Suprapubic skin (tissue), 4 donors: Measurements from ENCODE around the gene KRT71.

Source experiments
- POLR2A ChIP-seq, 2 donors: fragments of 450-650 bp; IDR thresholded peaks; one replicate each; pipeline ENCODE4 v1.6.1; 2017; ENCODE audit warnings: antibody characterized with exemption in 2 of 2, mild to moderate bottlenecking in 2 of 2, moderate library complexity in 2 of 2
- POLR2AphosphoS5 ChIP-seq, 3 donors: sonication (generic); formaldehyde crosslinking; IDR thresholded peaks; one replicate each; pipeline ENCODE4 v1.6.1; 2017; ENCODE audit warnings: antibody characterized with exemption in 3 of 3
- TF ChIP-seq, protein P1 (sequence below), 2 donors: fragments of 200-600 bp in 1 of 2; fragments of 450-650 bp in 1 of 2; sonication (generic) in 1 of 2; IDR thresholded peaks; one replicate each; pipeline ENCODE4 v1.5.1; 2016 to 2019; ENCODE audit warnings: antibody characterized with exemption in 2 of 2, mild to moderate bottlenecking in 1 of 2, moderate library complexity in 1 of 2

- TF ChIP-seq POLR2AphosphoS5 (IDR thresholded peaks at IDR 0.05) (no peak), POLR2A (IDR thresholded peaks at IDR 0.05) (no peak)
- TF ChIP-seq, protein P1, sequence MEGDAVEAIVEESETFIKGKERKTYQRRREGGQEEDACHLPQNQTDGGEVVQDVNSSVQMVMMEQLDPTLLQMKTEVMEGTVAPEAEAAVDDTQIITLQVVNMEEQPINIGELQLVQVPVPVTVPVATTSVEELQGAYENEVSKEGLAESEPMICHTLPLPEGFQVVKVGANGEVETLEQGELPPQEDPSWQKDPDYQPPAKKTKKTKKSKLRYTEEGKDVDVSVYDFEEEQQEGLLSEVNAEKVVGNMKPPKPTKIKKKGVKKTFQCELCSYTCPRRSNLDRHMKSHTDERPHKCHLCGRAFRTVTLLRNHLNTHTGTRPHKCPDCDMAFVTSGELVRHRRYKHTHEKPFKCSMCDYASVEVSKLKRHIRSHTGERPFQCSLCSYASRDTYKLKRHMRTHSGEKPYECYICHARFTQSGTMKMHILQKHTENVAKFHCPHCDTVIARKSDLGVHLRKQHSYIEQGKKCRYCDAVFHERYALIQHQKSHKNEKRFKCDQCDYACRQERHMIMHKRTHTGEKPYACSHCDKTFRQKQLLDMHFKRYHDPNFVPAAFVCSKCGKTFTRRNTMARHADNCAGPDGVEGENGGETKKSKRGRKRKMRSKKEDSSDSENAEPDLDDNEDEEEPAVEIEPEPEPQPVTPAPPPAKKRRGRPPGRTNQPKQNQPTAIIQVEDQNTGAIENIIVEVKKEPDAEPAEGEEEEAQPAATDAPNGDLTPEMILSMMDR (IDR thresholded peaks at IDR 0.05) = no peak
Measured at GRCh38 chr12:52600941-52601481, 48.1 kb upstream of the KRT71 start, which contains the start of gene KRT72.
